Peyer's patch (tissue), 4 donors: ENCODE data around the gene ID4.

Source experiments
- CTCF ChIP-seq, 6 experiments: fragments of 450-650 bp in 4 of 6; fragments of 200-600 bp in 2 of 6; sonication (generic) in 1 of 6; IDR thresholded peaks; one replicate each; pipeline ENCODE4 v1.5.1; 2017 to 2019; ENCODE audit warnings: antibody characterized with exemption in 6 of 6, mild to moderate bottlenecking in 3 of 6, moderate library complexity in 1 of 6
- POLR2A ChIP-seq, 2 donors: fragments of 450-650 bp; IDR thresholded peaks; one replicate each; pipeline ENCODE4 v1.5.1; 2017; ENCODE audit warnings: antibody characterized with exemption in 2 of 2, mild to moderate bottlenecking in 2 of 2, moderate library complexity in 2 of 2

- TF ChIP-seq CTCF (IDR thresholded peaks at IDR 0.05) (no peak), POLR2A (IDR thresholded peaks at IDR 0.05) (no peak)
Measured at GRCh38 chr6:19852927-19853326, 15.8 kb downstream of the ID4 start.
